Caco-2 (cell line): ENCODE results near the gene KISS1. TPM values are rescaled to one million over a fixed set of nuclear protein-coding genes. Genes with fewer than 3 reads are reported as not detected.
A peak's percentile ranks its signal among the peaks of the same experiment; 100 is the strongest.

ENCODE experiments used
- BruUV-seq: library from RNA; stranded (reverse); fragments of 400-500 nt; replicated peaks from 2 replicates; lab custom pipeline; 2021; lab: Mats Ljungman, UMichigan
- CTCF ChIA-PET: fragments of 300-600 bp; sonication (Branson Sonifier 250); formaldehyde crosslinking; loops from one replicate; lab custom pipeline; 2022; ENCODE audit warnings: antibody characterized with exemption; lab: Charles Lee
- POLR2A ChIA-PET: fragments of 300-600 bp; sonication (Branson Sonifier 250); formaldehyde crosslinking; loops from one replicate; lab custom pipeline; 2022; ENCODE audit warnings: antibody characterized with exemption; lab: Charles Lee
- DNase-seq, 2 experiments: peaks; one replicate each; pipeline versions ENCODE4 v3.0.0 to v3.0.0-alpha.2; 2020 to 2022
- H3K27me3 ChIP-seq: replicated peaks from 2 replicates; pipeline ENCODE4 v1.6.0; 2011; ENCODE audit warnings: low read length; ENCODE audit not compliant: control insufficient read depth, insufficient read depth
- H3K36me3 ChIP-seq: 2 replicates; pipeline ENCODE4 v1.5.1; 2011; ENCODE audit warnings: low read length; ENCODE audit not compliant: control insufficient read depth, insufficient read depth
- H3K4me1 ChIP-seq: fragments of 250-450 bp; sonication (Bioruptor Pico); 2 replicates; pipeline ENCODE4 v1.5.1; 2020; ENCODE audit warnings: mild to moderate bottlenecking
- H3K4me3 ChIP-seq: 2 replicates; pipeline ENCODE4 v1.5.1; 2011; ENCODE audit warnings: low read depth, mild to moderate bottlenecking, control low read depth, low read length
- H3K9me3 ChIP-seq: fragments of 250-450 bp; sonication (Bioruptor Pico); 2 replicates; pipeline ENCODE4 v1.5.1; 2020; ENCODE audit warnings: mild to moderate bottlenecking, moderate library complexity
- H3K27ac Mint-ChIP-seq: one replicate; pipeline ENCODE4 v1.8.0; 2022; ENCODE audit warnings: mixed read lengths; ENCODE audit not compliant: unreplicated experiment
- H3K27me3 Mint-ChIP-seq: one replicate; pipeline ENCODE4 v1.8.0; 2022; ENCODE audit warnings: mixed read lengths; ENCODE audit not compliant: insufficient read depth, unreplicated experiment
- H3K36me3 Mint-ChIP-seq: one replicate; pipeline ENCODE4 v1.8.0; 2022; ENCODE audit warnings: mild to moderate bottlenecking, mixed read lengths; ENCODE audit not compliant: insufficient read depth, unreplicated experiment
- H3K4me1 Mint-ChIP-seq: one replicate; pipeline ENCODE4 v1.8.0; 2022; ENCODE audit warnings: low read depth, mixed read lengths; ENCODE audit not compliant: unreplicated experiment
- H3K4me3 Mint-ChIP-seq: one replicate; pipeline ENCODE4 v1.8.0; 2022; ENCODE audit warnings: mild to moderate bottlenecking, moderate library complexity, mixed read lengths; ENCODE audit not compliant: unreplicated experiment
- H3K9me3 Mint-ChIP-seq: one replicate; pipeline ENCODE4 v1.8.0; 2022; ENCODE audit warnings: mixed read lengths; ENCODE audit not compliant: unreplicated experiment
- CTCF ChIP-seq, 2 experiments: fragments of 200-600 bp in 1 of 2; IDR thresholded peaks; 1 replicate in 1 of 2; 2 replicates in 1 of 2; pipeline versions ENCODE4 v1.5.1 to v1.8.0; 2011 to 2022; ENCODE audit warnings: antibody characterized with exemption in 1 of 2, control low read depth in 1 of 2, inconsistent platforms in 1 of 2, low read depth in 1 of 2, low read length in 1 of 2, mild to moderate bottlenecking in 1 of 2, moderate library complexity in 1 of 2; ENCODE audit not compliant: insufficient read depth in 1 of 2, severe bottlenecking in 1 of 2, unreplicated experiment in 1 of 2
- intact Hi-C: fragments of 100-400 bp; cut with micrococcal nuclease; formaldehyde crosslinking; loops from one replicate; pipeline ENCODE4 v1.10.0; 2022; ENCODE audit not compliant: unreplicated experiment
- total RNA-seq: library from RNA; stranded (reverse); gene quantifications from 2 replicates; pipeline ENCODE4 v1.2.3, GENCODE V29; 2022

The KISS1 gene
- total RNA-seq, 1 experiment from 2014 or later, result 3.3 TPM

GRCh38 chr1:204167730-204168129 is 28.6 kb downstream of the KISS1 start:
- peaks cover 9% of the 10 kb centered on the region for H3K4me1 Mint-ChIP-seq
- intact Hi-C loops, result no loop called here
- Histone ChIP-seq H3K4me3 (no peak overlapping the region), H3K27me3 (no peaks in the 10 kb centered on the region), H3K4me1 (peaks cover 11% of the 10 kb centered on the region), H3K36me3 (no peaks in the 10 kb centered on the region), H3K9me3 (peaks cover 11% of the 10 kb centered on the region; the same call in 1 of the 2 replicates)
- POLR2A ChIA-PET, result no interaction called here
- TF ChIP-seq CTCF (IDR thresholded peaks at IDR 0.05; ENCODE audit: insufficient read depth in 1 of 2, low read depth in 1 of 2, low read length in 1 of 2, severe bottlenecking in 1 of 2, unreplicated experiment in 1 of 2), result no peak
- no peaks in the 10 kb centered on the region for H3K36me3 Mint-ChIP-seq
- DNase-seq, result no peak
- H3K27ac Mint-ChIP-seq, result no peak overlapping the region
- H3K9me3 Mint-ChIP-seq, result peaks cover 12% of the 10 kb centered on the region
- no peak overlapping the region for H3K4me3 Mint-ChIP-seq
- BruUV-seq, result no TSS peak
- CTCF ChIA-PET, result interaction anchor here (1.0 kb wide), 1 partner anchor 307 kb away, joined by 3 read pairs; no protein-coding TSS in a partner anchor
- no peaks in the 10 kb centered on the region for H3K27me3 Mint-ChIP-seq

- no TSS peak for BruUV-seq
- Histone ChIP-seq H3K4me3 (no peak within 1 kb of the TSS), H3K36me3 (no peaks in the 10 kb centered on the region), H3K4me1 (no peaks in the 10 kb centered on the region), H3K27me3 (no peaks in the 10 kb centered on the region), H3K9me3 (peaks cover 11% of the 10 kb centered on the region; the same call in 1 of the 2 replicates)
- CTCF ChIA-PET, result no interaction called here
- Mint-ChIP-seq H3K4me1 (no peaks in the 10 kb centered on the region), H3K27me3 (no peaks in the 10 kb centered on the region), H3K9me3 (no peaks in the 10 kb centered on the region), H3K36me3 (no peaks in the 10 kb centered on the region), H3K27ac (no peak within 1 kb of the TSS), H3K4me3 (no peak within 1 kb of the TSS)
- DNase-seq, result no peak
- TF ChIP-seq CTCF (IDR thresholded peaks at IDR 0.05; ENCODE audit: insufficient read depth in 1 of 2, low read depth in 1 of 2, low read length in 1 of 2, severe bottlenecking in 1 of 2, unreplicated experiment in 1 of 2), result no peak
- POLR2A ChIA-PET, result no interaction called here
- intact Hi-C loops, result no loop called here
Observed at GRCh38 chr1:204166219-204166618, 30.1 kb downstream of the KISS1 start, which contains the start of gene REN. Gene REN (minus strand): TSS chr1:204166337. CDS start chr1:204166293, 44 bp downstream.

- Histone ChIP-seq H3K27me3 (no peaks in the 10 kb centered on the region), H3K4me1 (no peaks in the 10 kb centered on the region), H3K9me3 (no peaks in the 10 kb centered on the region), H3K4me3 (no peak overlapping the region), H3K36me3 (no peaks in the 10 kb centered on the region)
- POLR2A ChIA-PET, result interaction anchor here (0.6 kb wide), 1 partner anchor 317 kb away, joined by 3 read pairs; no protein-coding TSS in a partner anchor
- H3K36me3 Mint-ChIP-seq, result no peaks in the 10 kb centered on the region
- intact Hi-C loops, result loop anchor here (1.0 to 2.0 kb wide), 7 partner anchors 30 to 301 kb away; partner anchors contain the start of gene SNRPE
- no peak overlapping the region for H3K27ac Mint-ChIP-seq
- H3K9me3 Mint-ChIP-seq, result no peaks in the 10 kb centered on the region
- no peaks in the 10 kb centered on the region for H3K4me1 Mint-ChIP-seq
- TF ChIP-seq CTCF (IDR thresholded peaks at IDR 0.05; ENCODE audit: insufficient read depth in 1 of 2, low read depth in 1 of 2, low read length in 1 of 2, severe bottlenecking in 1 of 2, unreplicated experiment in 1 of 2), result peak; percentile 97
- no TSS peak for BruUV-seq
- no peaks in the 10 kb centered on the region for H3K27me3 Mint-ChIP-seq
- CTCF ChIA-PET, result interaction anchor here (0.6 to 3.0 kb wide), 21 partner anchors 11 to 380 kb away, joined by 3 to 39 read pairs (median 6); partner anchors contain the start of genes ETNK2, GOLT1A, KISS1 and PLEKHA6
- no peak overlapping the region for H3K4me3 Mint-ChIP-seq
- DNase-seq, result peak; percentile 82 to 90
Observed at GRCh38 chr1:204162494-204163074, 33.7 kb downstream of the KISS1 start.
